Measurements from ENCODE around the gene ZFP36.

The ZFP36 gene

GRCh38 chr19:39405261-39405957 lies 1.2 kb upstream of the ZFP36 start:
- TF ChIP-seq, protein P1, sequence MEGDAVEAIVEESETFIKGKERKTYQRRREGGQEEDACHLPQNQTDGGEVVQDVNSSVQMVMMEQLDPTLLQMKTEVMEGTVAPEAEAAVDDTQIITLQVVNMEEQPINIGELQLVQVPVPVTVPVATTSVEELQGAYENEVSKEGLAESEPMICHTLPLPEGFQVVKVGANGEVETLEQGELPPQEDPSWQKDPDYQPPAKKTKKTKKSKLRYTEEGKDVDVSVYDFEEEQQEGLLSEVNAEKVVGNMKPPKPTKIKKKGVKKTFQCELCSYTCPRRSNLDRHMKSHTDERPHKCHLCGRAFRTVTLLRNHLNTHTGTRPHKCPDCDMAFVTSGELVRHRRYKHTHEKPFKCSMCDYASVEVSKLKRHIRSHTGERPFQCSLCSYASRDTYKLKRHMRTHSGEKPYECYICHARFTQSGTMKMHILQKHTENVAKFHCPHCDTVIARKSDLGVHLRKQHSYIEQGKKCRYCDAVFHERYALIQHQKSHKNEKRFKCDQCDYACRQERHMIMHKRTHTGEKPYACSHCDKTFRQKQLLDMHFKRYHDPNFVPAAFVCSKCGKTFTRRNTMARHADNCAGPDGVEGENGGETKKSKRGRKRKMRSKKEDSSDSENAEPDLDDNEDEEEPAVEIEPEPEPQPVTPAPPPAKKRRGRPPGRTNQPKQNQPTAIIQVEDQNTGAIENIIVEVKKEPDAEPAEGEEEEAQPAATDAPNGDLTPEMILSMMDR (conservative IDR thresholded peaks at IDR 0.05), result no peak
- H3K27ac ChIP-seq, result peak overlapping the region; percentile 96

DNA sequence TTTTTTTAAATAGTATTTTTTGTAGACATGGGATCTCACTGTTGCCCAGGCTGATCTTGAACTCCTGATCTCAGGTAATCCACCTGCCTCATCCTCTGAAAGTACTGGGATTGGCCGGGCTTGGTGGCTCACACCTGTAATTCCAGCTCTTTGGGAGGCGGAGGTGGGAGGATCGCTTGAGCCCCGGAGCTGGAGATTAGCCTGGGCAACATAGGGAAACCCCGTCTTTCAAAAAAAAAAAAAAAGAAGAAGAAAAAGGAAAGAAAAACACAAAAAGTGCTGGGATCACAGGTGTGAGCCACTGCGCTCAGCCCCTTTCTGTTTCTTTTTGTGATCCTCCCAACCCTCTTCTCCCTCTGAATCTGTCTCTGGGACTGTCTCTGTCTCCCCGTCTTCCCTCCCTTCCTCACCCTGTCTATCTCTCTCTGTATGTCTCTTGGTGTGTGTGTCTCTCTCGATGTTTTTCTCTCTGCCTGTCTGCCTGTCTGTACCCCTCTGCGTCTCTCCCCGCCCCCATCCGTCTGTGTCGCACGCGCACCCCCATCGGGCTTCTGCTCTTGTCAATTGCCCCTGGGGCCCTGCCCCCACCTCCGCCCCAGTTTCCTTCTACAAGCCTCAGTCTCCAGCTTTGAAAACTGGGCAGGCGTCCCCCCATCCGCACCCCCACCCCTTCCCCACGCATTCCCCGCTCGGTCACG lies 540 bp upstream of the ZFP36 start:
- TF ChIP-seq, protein P1 (conservative IDR thresholded peaks at IDR 0.05), result no peak
- peak overlapping the region; percentile 96 for H3K27ac ChIP-seq

DNA sequence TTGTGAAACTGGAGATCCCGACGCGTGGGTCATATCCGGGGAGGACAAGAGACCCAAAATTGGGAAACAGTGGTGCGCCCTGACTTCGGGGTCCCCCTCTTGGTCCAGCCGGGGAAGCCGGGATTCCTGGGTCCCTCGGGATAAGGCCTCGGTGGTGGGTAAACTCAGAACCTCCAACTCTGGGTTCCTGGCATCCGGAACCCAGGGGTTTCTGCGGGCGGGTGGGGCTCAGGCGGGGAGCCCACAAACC lies 688 bp downstream of the ZFP36 start:
- TF ChIP-seq, protein P1 (conservative IDR thresholded peaks at IDR 0.05), result no peak
- H3K27ac ChIP-seq, result peak overlapping the region; percentile 96

DNA sequence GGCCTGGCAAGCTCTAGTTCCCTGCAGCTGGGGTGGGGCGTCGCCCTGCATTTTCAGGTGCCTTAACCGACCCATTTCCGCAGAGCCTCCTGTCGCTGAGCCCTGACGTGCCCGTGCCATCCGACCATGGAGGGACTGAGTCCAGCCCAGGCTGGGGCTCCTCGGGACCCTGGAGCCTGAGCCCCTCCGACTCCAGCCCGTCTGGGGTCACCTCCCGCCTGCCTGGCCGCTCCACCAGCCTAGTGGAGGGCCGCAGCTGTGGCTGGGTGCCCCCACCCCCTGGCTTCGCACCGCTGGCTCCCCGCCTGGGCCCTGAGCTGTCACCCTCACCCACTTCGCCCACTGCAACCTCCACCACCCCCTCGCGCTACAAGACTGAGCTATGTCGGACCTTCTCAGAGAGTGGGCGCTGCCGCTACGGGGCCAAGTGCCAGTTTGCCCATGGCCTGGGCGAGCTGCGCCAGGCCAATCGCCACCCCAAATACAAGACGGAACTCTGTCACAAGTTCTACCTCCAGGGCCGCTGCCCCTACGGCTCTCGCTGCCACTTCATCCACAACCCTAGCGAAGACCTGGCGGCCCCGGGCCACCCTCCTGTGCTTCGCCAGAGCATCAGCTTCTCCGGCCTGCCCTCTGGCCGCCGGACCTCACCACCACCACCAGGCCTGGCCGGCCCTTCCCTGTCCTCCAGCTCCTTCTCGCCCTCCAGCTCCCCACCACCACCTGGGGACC lies 1.2 kb downstream of the ZFP36 start:
- H3K27ac ChIP-seq, result peak overlapping the region; percentile 96
- TF ChIP-seq, protein P1 (conservative IDR thresholded peaks at IDR 0.05), result no peak

- TF ChIP-seq, protein P1 (conservative IDR thresholded peaks at IDR 0.05), result no peak
- peak overlapping the region; percentile 96 for H3K27ac ChIP-seq
These were observed 2.0 kb downstream of the ZFP36 start for GRCh38 chr19:39408392-39409207.

- TF ChIP-seq, protein P1 (conservative IDR thresholded peaks at IDR 0.05), result no peak
- peak overlapping the region; percentile 96 for H3K27ac ChIP-seq
These were observed 2.8 kb downstream of the ZFP36 start for GRCh38 chr19:39409208-39410016.

All from VCaP (cell line).